Parathyroid adenoma (tissue), 2 donors: ENCODE results near the gene SAPCD2.

ENCODE experiments used
- H2AFZ ChIP-seq: fragments of 300-600 bp; sonication (generic); one replicate; pipeline ENCODE4 v1.7.0; 2017; ENCODE audit warnings: antibody characterized with exemption, mild to moderate bottlenecking
- H3K27ac ChIP-seq: fragments of 300-600 bp; sonication (generic); one replicate; pipeline ENCODE4 v1.7.0; 2017
- H3K27me3 ChIP-seq: fragments of 300-600 bp; sonication (generic); one replicate; pipeline ENCODE4 v1.7.0; 2017; ENCODE audit warnings: low read length; ENCODE audit not compliant: control insufficient read depth, insufficient read depth
- H3K36me3 ChIP-seq: fragments of 300-600 bp; sonication (generic); one replicate; pipeline ENCODE4 v1.7.0; 2017; ENCODE audit warnings: low read length; ENCODE audit not compliant: control insufficient read depth, insufficient read depth
- H3K4me1 ChIP-seq: fragments of 300-600 bp; sonication (generic); one replicate; pipeline ENCODE4 v1.7.0; 2017; ENCODE audit warnings: control low read depth
- H3K4me2 ChIP-seq: fragments of 300-600 bp; sonication (generic); one replicate; pipeline ENCODE4 v1.7.0; 2017; ENCODE audit warnings: low read length
- H3K4me3 ChIP-seq: fragments of 300-600 bp; sonication (generic); one replicate; pipeline ENCODE4 v1.7.0; 2017; ENCODE audit warnings: low read depth, low read length
- H3K79me2 ChIP-seq: fragments of 300-600 bp; sonication (generic); one replicate; pipeline ENCODE4 v1.7.0; 2017; ENCODE audit warnings: control low read depth
- H3K9ac ChIP-seq: fragments of 300-600 bp; sonication (generic); one replicate; pipeline ENCODE4 v1.7.0; 2017; ENCODE audit warnings: mild to moderate bottlenecking
- H3K9me3 ChIP-seq: fragments of 300-600 bp; sonication (generic); one replicate; pipeline ENCODE4 v1.7.0; 2017; ENCODE audit warnings: low read length; ENCODE audit not compliant: control insufficient read depth
- CTCF ChIP-seq: fragments of 300-600 bp; sonication (generic); IDR thresholded peaks from one replicate; pipeline ENCODE4 v1.7.0; 2017; ENCODE audit warnings: antibody characterized with exemption, mild to moderate bottlenecking
- donor health status: primary hyperparathyroidism.

The SAPCD2 gene

GRCh38 chr9:137027369-137028262 is 42.7 kb downstream of the SAPCD2 start, which contains the start of gene ABCA2:
Gene ABCA2 (minus strand): TSS chr9:137028237. CDS start chr9:137028140, 97 bp downstream.
- Histone ChIP-seq H3K27ac (peak within 1 kb of the TSS; percentile 64), H3K36me3 (no peaks in the 10 kb centered on the region)

GRCh38 chr9:137026828-137027227 is 43.5 kb downstream of the SAPCD2 start:
- peak overlapping the region; percentile 64 for H3K27ac ChIP-seq
- H3K9me3 ChIP-seq, result no peaks in the 10 kb centered on the region
- no peaks in the 10 kb centered on the region for H3K27me3 ChIP-seq
- H3K36me3 ChIP-seq, result no peaks in the 10 kb centered on the region
- H3K9ac ChIP-seq, result no peak overlapping the region
- peak overlapping the region; percentile 84 for H3K4me2 ChIP-seq
- peaks cover 12% of the 10 kb centered on the region for H3K4me1 ChIP-seq
- peak overlapping the region; percentile 62 for H3K4me3 ChIP-seq
- no peak overlapping the region for H2AFZ ChIP-seq
- H3K79me2 ChIP-seq, result peaks cover 3% of the 10 kb centered on the region
- TF ChIP-seq CTCF, result no peak

More at GRCh38 chr9:137027369-137028262, 42.7 kb downstream of the SAPCD2 start, which contains the start of gene ABCA2:
- Histone ChIP-seq H3K4me3 (peak within 1 kb of the TSS; percentile 74), H2AFZ (peak within 1 kb of the TSS; percentile 91), H3K4me2 (peak within 1 kb of the TSS; percentile 97), H3K9me3 (no peaks in the 10 kb centered on the region), H3K27me3 (no peaks in the 10 kb centered on the region), H3K4me1 (peaks cover 12% of the 10 kb centered on the region), H3K9ac (no peak within 1 kb of the TSS), H3K79me2 (peaks cover 3% of the 10 kb centered on the region)
- no peak for TF ChIP-seq CTCF

GRCh38 chr9:137026384-137026783 is 44.0 kb downstream of the SAPCD2 start:
- Histone ChIP-seq H3K27ac (peak overlapping the region; percentile 64), H3K9ac (no peak overlapping the region), H3K4me2 (peak overlapping the region; percentile 84), H3K36me3 (no peaks in the 10 kb centered on the region), H3K27me3 (no peaks in the 10 kb centered on the region), H3K79me2 (peaks cover 3% of the 10 kb centered on the region), H3K4me1 (peaks cover 12% of the 10 kb centered on the region), H3K9me3 (no peaks in the 10 kb centered on the region), H3K4me3 (peak overlapping the region; percentile 6), H2AFZ (no peak overlapping the region)
- TF ChIP-seq CTCF, result no peak

- H3K4me3 ChIP-seq, result peak overlapping the region; percentile 48
- no peaks in the 10 kb centered on the region for H3K9me3 ChIP-seq
- H3K79me2 ChIP-seq, result peaks cover 3% of the 10 kb centered on the region
- peak overlapping the region; percentile 84 for H3K4me2 ChIP-seq
- H3K27me3 ChIP-seq, result no peaks in the 10 kb centered on the region
- peak overlapping the region; percentile 64 for H3K27ac ChIP-seq
- H3K4me1 ChIP-seq, result peaks cover 12% of the 10 kb centered on the region
- peak; percentile 29 for TF ChIP-seq CTCF
- H3K36me3 ChIP-seq, result no peaks in the 10 kb centered on the region
- H2AFZ ChIP-seq, result no peak overlapping the region
- H3K9ac ChIP-seq, result no peak overlapping the region
Observed at GRCh38 chr9:137025517-137025966, 44.8 kb downstream of the SAPCD2 start.
